ENCODE measurements around the gene MACROD1.

The MACROD1 gene

GRCh38 chr11:64107303-64107702, 58.6 kb downstream of the MACROD1 start:
- FAIRE-seq (no peak), DNase-seq (ENCODE audit: insufficient read length, low spot score) (no peak)
- TF ChIP-seq PAX5 (IDR thresholded peaks at IDR 0.05; ENCODE audit: insufficient read depth, low read length, severe bottlenecking) = no peak
- TF ChIP-seq POLR2AphosphoS5 (IDR thresholded peaks at IDR 0.05; ENCODE audit: low read depth, low read length) = no peak
- peak; percentile 22; the same call in 1 of the 2 replicates for TF ChIP-seq POU2F2 (IDR thresholded peaks at IDR 0.05; ENCODE audit: low read depth, low read length)

- DNase-seq (ENCODE audit: insufficient read length, low spot score) (no peak), FAIRE-seq (no peak)
- TF ChIP-seq POLR2A (IDR thresholded peaks at IDR 0.05; ENCODE audit: low read depth, low read length) (no peak), PAX5 (IDR thresholded peaks at IDR 0.05; ENCODE audit: insufficient read depth, low read length, severe bottlenecking) (no peak), TAF1 (IDR thresholded peaks at IDR 0.05; ENCODE audit: low read depth, low read length) (no peak), SPI1 (IDR thresholded peaks at IDR 0.05; ENCODE audit: low read depth, low read length) (no peak), POLR2AphosphoS5 (IDR thresholded peaks at IDR 0.05; ENCODE audit: low read depth, low read length) (no peak), POU2F2 (IDR thresholded peaks at IDR 0.05; ENCODE audit: low read depth, low read length) (no peak)
These were observed 61.3 kb downstream of the MACROD1 start for GRCh38 chr11:64104632-64105031.

- TF ChIP-seq SPI1 (IDR thresholded peaks at IDR 0.05; ENCODE audit: low read depth, low read length) (no peak), TAF1 (IDR thresholded peaks at IDR 0.05; ENCODE audit: low read depth, low read length) (no peak), POU2F2 (IDR thresholded peaks at IDR 0.05; ENCODE audit: low read depth, low read length) (no peak), POLR2AphosphoS5 (IDR thresholded peaks at IDR 0.05; ENCODE audit: low read depth, low read length) (no peak), PAX5 (IDR thresholded peaks at IDR 0.05; ENCODE audit: insufficient read depth, low read length, severe bottlenecking) (no peak), POLR2A (IDR thresholded peaks at IDR 0.05; ENCODE audit: low read depth, low read length) (no peak)
- FAIRE-seq (no peak), DNase-seq (ENCODE audit: insufficient read length, low spot score) (no peak)
These were observed 62.5 kb downstream of the MACROD1 start for GRCh38 chr11:64103277-64103985.

- FAIRE-seq (no peak), DNase-seq (ENCODE audit: insufficient read length, low spot score) (no peak)
- TF ChIP-seq POLR2AphosphoS5 (IDR thresholded peaks at IDR 0.05; ENCODE audit: low read depth, low read length) (no peak), POU2F2 (IDR thresholded peaks at IDR 0.05; ENCODE audit: low read depth, low read length) (no peak), POLR2A (IDR thresholded peaks at IDR 0.05; ENCODE audit: low read depth, low read length) (no peak), PAX5 (IDR thresholded peaks at IDR 0.05; ENCODE audit: insufficient read depth, low read length, severe bottlenecking) (no peak), SPI1 (IDR thresholded peaks at IDR 0.05; ENCODE audit: low read depth, low read length) (no peak), TAF1 (IDR thresholded peaks at IDR 0.05; ENCODE audit: low read depth, low read length) (no peak)
These were observed 63.7 kb downstream of the MACROD1 start for GRCh38 chr11:64102005-64102738.

GRCh38 chr11:64101461-64101860, 64.5 kb downstream of the MACROD1 start:
- TF ChIP-seq POLR2A (IDR thresholded peaks at IDR 0.05; ENCODE audit: low read depth, low read length) = no peak
- TF ChIP-seq TAF1 (IDR thresholded peaks at IDR 0.05; ENCODE audit: low read depth, low read length) = no peak
- no peak for TF ChIP-seq PAX5 (IDR thresholded peaks at IDR 0.05; ENCODE audit: insufficient read depth, low read length, severe bottlenecking)
- no peak for TF ChIP-seq POU2F2 (IDR thresholded peaks at IDR 0.05; ENCODE audit: low read depth, low read length)
- TF ChIP-seq POLR2AphosphoS5 (IDR thresholded peaks at IDR 0.05; ENCODE audit: low read depth, low read length) = no peak
- no peak for TF ChIP-seq SPI1 (IDR thresholded peaks at IDR 0.05; ENCODE audit: low read depth, low read length)
- DNase-seq (ENCODE audit: insufficient read length, low spot score) = no peak
- FAIRE-seq = no peak

DNA sequence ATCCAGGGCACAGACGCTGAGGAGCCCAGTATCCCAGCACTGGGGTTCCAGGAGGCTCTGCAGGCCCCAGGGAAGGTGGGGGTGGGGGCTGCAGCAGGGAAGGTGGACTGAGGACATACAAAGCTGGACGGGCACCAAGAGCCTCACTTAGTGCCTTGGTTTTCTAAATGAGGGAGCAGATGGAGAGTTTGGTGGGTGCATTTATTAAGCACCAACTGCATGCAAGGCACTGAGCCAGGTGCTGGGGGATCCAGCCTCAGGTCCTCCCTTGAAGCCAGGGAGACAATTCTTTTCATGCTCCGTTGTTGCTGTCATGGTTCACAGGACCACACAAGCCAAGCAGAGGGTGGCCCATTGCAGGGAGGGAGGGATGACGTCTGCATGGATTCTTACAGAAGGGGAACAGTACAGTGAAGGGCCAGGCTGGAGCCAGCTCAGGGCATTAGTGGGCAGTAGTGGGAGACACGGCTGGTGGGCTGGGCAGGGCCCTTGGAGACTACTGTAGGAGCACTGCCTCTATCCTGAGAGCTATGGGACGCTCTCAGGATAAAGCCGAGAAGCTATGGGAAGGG, 65.0 kb downstream of the MACROD1 start:
- TF ChIP-seq POLR2A (IDR thresholded peaks at IDR 0.05; ENCODE audit: low read depth, low read length) = no peak
- no peak for TF ChIP-seq POU2F2 (IDR thresholded peaks at IDR 0.05; ENCODE audit: low read depth, low read length)
- no peak for TF ChIP-seq POLR2AphosphoS5 (IDR thresholded peaks at IDR 0.05; ENCODE audit: low read depth, low read length)
- TF ChIP-seq SPI1 (IDR thresholded peaks at IDR 0.05; ENCODE audit: low read depth, low read length) = no peak
- no peak for TF ChIP-seq TAF1 (IDR thresholded peaks at IDR 0.05; ENCODE audit: low read depth, low read length)
- no peak for TF ChIP-seq PAX5 (IDR thresholded peaks at IDR 0.05; ENCODE audit: insufficient read depth, low read length, severe bottlenecking)
- FAIRE-seq = no peak
- DNase-seq (ENCODE audit: insufficient read length, low spot score) = no peak

- no peak for FAIRE-seq
- TF ChIP-seq POU2F2 (IDR thresholded peaks at IDR 0.05; ENCODE audit: low read depth, low read length) (peak; percentile 85; the same call in 1 of the 2 replicates), TAF1 (IDR thresholded peaks at IDR 0.05; ENCODE audit: low read depth, low read length) (no peak), PAX5 (IDR thresholded peaks at IDR 0.05; ENCODE audit: insufficient read depth, low read length, severe bottlenecking) (no peak), POLR2AphosphoS5 (IDR thresholded peaks at IDR 0.05; ENCODE audit: low read depth, low read length) (no peak), SPI1 (IDR thresholded peaks at IDR 0.05; ENCODE audit: low read depth, low read length) (no peak)
- peak; percentile 81 for DNase-seq (ENCODE audit: insufficient read length, low spot score)
These were observed 65.6 kb downstream of the MACROD1 start for GRCh38 chr11:64100360-64100759.

DNA sequence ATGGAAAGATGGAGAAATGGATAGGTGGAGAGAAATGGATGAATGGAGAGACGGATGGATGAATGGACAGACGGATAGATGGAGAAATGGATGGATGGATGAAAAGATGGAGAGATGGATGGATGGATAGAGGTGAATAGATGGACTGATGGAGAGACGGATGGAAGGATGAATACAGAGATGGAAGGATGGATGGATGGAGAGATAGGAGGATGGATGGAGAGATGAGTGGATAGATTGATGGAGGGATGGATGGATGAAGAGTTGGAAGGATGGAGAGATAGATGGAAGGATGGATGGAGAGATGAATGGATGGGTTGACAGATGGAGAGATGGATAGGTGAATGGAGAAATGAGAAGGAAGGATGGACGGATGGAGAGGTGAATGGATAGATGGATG, 66.5 kb downstream of the MACROD1 start:
- TF ChIP-seq TAF1 (IDR thresholded peaks at IDR 0.05; ENCODE audit: low read depth, low read length) = no peak
- TF ChIP-seq SPI1 (IDR thresholded peaks at IDR 0.05; ENCODE audit: low read depth, low read length) = no peak
- no peak for TF ChIP-seq POU2F2 (IDR thresholded peaks at IDR 0.05; ENCODE audit: low read depth, low read length)
- TF ChIP-seq POLR2AphosphoS5 (IDR thresholded peaks at IDR 0.05; ENCODE audit: low read depth, low read length) = no peak
- no peak for TF ChIP-seq POLR2A (IDR thresholded peaks at IDR 0.05; ENCODE audit: low read depth, low read length)
- TF ChIP-seq PAX5 (IDR thresholded peaks at IDR 0.05; ENCODE audit: insufficient read depth, low read length, severe bottlenecking) = no peak
- FAIRE-seq (no peak), DNase-seq (ENCODE audit: insufficient read length, low spot score) (no peak)

DNA sequence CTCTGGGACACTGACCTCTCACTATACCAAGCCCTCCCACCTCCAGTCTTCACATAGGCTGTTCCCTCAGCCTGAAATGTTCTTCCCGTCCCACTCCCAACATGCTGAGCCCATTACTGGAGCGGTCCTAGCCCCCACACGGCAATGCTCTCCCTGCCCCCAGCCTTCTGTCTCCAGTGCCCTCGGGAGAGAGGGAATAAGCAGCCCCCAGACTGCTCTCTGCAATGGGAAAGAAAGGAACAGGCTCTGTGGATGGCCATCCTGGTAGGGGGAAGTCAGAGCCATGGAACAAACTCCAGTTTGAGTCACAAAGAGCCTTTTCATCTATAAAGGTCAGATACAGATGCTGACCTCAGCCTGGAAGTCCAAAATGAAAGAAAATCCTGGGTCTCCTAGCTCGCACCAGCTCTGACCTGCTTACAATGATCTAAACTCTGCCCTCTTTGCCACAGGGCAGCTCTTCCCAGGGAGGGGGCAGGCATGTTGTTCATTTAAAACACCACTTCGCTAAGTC, 67.5 kb downstream of the MACROD1 start:
- FAIRE-seq (no peak), DNase-seq (ENCODE audit: insufficient read length, low spot score) (no peak)
- TF ChIP-seq TAF1 (IDR thresholded peaks at IDR 0.05; ENCODE audit: low read depth, low read length) = no peak
- TF ChIP-seq POU2F2 (IDR thresholded peaks at IDR 0.05; ENCODE audit: low read depth, low read length) = no peak
- no peak for TF ChIP-seq POLR2A (IDR thresholded peaks at IDR 0.05; ENCODE audit: low read depth, low read length)
- no peak for TF ChIP-seq PAX5 (IDR thresholded peaks at IDR 0.05; ENCODE audit: insufficient read depth, low read length, severe bottlenecking)
- TF ChIP-seq SPI1 (IDR thresholded peaks at IDR 0.05; ENCODE audit: low read depth, low read length) = no peak
- no peak for TF ChIP-seq POLR2AphosphoS5 (IDR thresholded peaks at IDR 0.05; ENCODE audit: low read depth, low read length)
